HG03469 (cell line): ENCODE measurements around the gene JMJD7.

Experiments
- ATAC-seq: cut with Tn5 transposase; IDR thresholded peaks from one replicate; pipeline ENCODE4 v1.9.1; 2021; ENCODE audit warnings: mild to moderate bottlenecking, moderate library complexity, moderate number of reproducible peaks; ENCODE audit not compliant: unreplicated experiment

The JMJD7 gene

GRCh38 chr15:41858756-41859155, 30.9 kb downstream of the JMJD7 start:
- ATAC-seq, result no peak

GRCh38 chr15:41860049-41860828, 32.3 kb downstream of the JMJD7 start:
- ATAC-seq, result no peak

GRCh38 chr15:41861736-41862356, 34.0 kb downstream of the JMJD7 start:
- no peak for ATAC-seq

- ATAC-seq, result no peak
Observed at GRCh38 chr15:41862515-41863116, 34.7 kb downstream of the JMJD7 start.

DNA sequence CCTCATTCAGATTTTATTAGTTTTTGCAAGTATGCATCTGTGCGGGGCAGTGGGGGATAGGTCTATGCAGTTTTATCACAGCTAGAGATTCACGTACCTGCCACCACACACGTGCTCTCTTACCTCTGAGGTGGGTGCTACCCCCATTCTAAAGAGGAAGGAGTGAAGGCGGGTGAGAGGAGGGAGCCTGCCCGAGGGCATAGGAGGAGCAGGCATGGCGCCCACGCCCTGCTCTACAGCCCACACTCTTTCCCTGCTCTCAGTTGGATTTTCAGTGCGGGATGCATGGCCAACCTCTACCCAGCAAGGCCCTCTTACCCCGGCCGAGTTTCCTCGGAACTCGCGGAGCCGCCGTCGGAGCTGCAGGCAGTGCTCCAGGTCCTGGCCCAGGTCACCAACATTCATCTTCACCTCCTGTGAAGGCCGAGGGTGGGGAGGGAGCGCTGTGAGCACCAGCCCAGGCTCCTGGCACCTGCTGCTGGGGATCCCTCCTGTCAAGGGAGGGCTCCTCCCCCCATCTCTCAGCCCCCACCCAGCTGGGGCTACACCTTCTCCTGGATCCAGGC, 37.7 kb downstream of the JMJD7 start:
- ATAC-seq, result no peak

GRCh38 chr15:41866263-41866703, 38.4 kb downstream of the JMJD7 start:
- no peak for ATAC-seq

GRCh38 chr15:41866872-41867579, 39.1 kb downstream of the JMJD7 start:
- no peak for ATAC-seq

DNA sequence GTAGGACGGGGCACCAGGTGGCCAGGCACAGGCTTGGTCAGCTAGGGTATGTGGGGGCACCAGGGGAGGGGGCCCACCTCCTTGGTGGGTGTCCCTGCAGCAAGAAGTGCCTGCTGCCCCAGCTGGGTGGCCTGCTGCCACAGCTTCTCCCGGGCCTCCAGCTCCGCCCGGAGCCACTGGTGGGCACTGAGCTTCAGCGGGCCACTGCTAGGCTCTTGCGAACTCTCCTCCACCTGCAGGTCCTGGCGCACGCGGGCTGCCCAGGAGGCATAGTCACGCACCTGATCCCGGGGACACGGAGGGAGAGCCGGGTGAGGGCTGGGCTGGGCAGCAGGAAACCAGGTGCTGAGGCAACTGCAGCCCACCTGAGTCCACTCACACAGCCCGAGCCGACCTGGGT, 40.4 kb downstream of the JMJD7 start:
- ATAC-seq, result no peak

DNA sequence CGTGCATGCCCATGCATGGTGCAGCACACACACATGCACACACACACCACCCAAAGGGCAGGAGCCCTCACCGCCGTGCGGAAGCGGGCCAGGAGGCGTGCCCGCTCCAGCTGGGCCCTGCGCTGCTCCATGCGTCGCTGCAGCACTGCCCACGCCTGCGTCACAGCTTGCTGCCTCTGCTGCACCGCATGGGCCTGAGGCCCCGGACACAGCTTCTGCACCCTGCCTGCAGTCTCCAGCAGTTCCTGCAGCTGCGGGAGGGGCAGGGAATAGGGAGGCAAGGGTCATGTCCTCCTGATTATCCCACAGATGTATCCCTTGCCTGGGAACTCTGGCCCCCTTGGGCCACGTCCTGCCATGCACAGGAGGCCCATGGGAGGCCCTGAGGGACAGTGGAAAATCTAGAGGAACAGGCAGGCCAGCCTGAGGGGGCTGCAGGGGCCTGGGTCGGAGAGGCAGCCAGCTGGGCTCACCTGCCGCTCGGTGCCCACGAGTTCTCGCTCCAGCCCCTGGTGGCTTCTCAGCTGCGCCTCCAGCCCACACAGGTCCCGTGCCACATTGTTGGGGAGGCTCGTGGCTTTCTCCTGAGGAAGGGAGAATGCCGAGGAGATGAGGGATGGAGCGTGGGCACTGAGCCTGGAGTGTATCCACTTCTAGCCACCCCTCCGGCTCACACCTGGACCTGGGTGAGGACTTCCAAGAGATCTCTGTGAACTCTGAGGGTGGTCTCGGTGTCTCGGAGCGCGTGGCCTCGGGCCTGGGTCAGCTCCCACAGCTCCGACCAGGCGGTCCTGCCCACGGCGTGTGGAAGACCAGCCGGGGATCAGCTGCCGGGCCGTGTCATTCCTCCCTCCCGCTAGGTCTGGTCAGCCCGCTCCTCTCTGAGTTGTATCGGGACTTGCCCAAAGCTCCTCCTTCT, 42.1 kb downstream of the JMJD7 start:
- ATAC-seq, result no peak

GRCh38 chr15:41870689-41871081, 42.8 kb downstream of the JMJD7 start:
- no peak for ATAC-seq

DNA sequence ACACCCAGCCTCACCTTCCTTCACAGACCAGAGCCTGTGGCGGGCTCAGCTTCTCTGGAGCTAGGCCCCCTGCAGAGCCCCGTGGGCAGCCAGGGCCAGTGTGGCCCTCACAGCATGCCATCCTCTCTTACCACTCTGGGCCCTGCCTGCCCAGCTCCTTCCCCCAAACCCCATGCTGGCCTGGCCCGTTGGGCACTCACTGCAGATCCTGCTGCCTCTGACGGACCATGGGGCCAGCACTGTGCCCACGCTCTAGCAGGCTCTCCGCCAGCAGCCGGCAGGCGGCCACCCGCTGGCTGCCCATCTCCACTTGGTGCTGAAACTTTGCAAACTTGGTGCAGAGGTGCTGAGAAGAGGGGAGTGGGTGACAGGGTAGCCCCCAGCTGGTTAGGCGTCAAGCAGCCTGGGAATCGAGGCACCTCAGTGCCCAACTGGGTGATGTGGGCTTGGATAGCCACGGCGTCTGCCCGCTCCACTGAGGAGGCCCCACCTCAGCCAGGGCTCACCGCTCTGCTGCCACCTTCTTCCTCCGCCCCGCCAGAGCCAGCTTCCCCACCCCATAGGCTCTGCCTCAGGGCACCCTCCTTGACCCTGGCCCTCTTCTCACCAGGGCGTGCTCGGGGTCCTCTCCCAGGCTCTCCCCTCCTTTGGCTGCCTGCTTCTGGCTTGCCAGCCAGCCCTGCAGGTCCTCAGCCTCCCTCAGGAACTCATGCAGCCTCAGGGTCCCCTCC, 43.4 kb downstream of the JMJD7 start:
- ATAC-seq, result no peak

GRCh38 chr15:41872166-41872747, 44.4 kb downstream of the JMJD7 start:
- ATAC-seq, result no peak

DNA sequence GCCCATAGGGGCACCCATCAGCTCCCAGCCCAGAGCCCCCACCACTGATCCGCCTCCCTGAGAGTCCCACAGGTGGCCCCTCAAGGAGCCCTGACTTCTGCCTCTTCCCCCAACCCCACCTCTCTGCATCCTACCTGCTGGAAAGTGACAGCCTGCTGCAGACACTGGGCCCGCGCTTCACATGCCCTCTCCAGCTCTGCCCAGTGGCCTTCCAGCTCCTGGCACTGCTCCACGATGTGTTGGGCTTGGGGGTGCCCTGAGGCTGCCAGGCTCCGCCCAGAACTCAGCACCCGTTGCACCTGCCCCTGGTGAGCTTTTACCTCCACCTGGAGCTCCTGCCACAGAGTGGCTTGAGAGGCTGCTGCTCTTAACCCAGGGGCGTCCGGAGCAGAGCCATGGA, 45.8 kb downstream of the JMJD7 start:
- ATAC-seq, result no peak

GRCh38 chr15:41874736-41875135, 46.8 kb downstream of the JMJD7 start:
- no peak for ATAC-seq

DNA sequence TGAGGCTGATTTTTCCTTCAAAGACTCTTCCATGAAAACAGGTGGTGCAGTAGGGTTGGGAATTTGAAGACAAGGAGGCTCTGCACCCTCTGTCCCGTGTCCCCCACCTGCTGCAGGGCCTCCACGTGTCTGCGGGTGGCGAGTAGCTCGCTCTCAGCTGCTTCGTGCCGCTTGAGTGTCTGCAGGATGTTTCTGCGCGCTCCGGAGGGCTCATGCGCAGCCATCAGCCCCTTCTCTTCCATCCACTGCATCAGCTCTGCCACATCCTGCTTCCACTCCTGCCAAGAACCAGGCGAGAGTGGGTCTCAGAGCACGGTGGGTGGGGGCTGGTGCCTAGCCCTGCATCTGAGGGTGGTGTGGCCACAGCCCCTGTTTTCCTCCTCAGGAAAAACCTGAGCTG, 48.1 kb downstream of the JMJD7 start:
- no peak for ATAC-seq

- no peak for ATAC-seq
Observed at GRCh38 chr15:41876689-41877088, 48.8 kb downstream of the JMJD7 start.

DNA sequence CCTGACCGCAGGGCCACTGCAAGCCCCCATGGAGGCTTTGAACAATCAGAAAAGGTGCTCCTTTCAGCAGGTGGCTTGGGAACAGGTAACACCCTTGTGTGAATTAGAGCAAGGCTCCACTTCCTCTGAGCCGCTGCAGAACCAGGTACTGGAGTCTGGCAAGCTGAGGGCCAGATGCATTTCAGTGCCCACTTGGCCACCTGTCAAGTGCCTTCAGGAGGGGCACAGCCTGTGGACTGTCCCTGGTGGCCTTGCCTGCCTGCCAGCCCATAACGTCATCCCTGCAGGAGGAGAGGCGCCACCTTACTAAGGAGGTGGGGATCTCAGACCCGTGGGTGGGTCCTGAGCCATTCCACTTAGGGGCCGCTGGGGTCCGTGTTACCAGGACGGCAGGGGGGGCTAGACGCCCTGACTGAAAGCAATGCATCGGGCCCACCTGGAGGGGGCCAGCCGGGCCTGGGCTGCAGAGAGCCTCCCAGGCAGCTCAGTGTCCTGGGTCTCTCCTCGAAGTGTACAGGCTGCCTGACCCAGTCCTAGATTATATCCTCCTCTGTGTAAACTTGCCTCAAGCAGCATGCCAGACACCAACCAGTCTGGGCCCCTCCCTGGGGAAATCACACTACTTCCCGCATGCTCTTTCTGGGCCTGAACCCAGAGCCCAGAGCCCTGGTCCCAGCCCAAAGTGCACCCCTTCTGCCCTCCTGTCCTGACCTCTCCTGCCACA, 49.9 kb downstream of the JMJD7 start:
- no peak for ATAC-seq

- no peak for ATAC-seq
Observed at GRCh38 chr15:41878355-41878699, 50.4 kb downstream of the JMJD7 start.
